A549 (cell line): Measurements from ENCODE around the gene SSNA1.

Experiments used
- CEBPB ChIP-seq, 2 experiments: fragments of >200 bp in 1 of 2; sonication (Bioruptor Twin) in 1 of 2; formaldehyde crosslinking in 1 of 2; IDR thresholded peaks; 2 replicates each; pipeline ENCODE4 v1.6.1; 2012 to 2016
- CHD2 ChIP-seq: fragments of 150-350 bp; IDR thresholded peaks from 2 replicates; pipeline ENCODE4 v1.6.1; 2014; ENCODE audit warnings: low read length; ENCODE audit not compliant: partially characterized antibody
- EP300 ChIP-seq, 2 experiments: fragments of >200 bp; sonication (Bioruptor Twin); formaldehyde crosslinking; IDR thresholded peaks; 2 replicates in 1 of 2; 3 replicates in 1 of 2; pipeline ENCODE4 v1.6.1; 2016 to 2017
- HEYL ChIP-seq: fragments of 250-450 bp; sonication (Bioruptor Pico); IDR thresholded peaks from 2 replicates; pipeline ENCODE4 v1.8.0; 2021; ENCODE audit warnings: mild to moderate bottlenecking, moderate library complexity
- HOXB5 ChIP-seq: fragments of 250-450 bp; sonication (Bioruptor Pico); IDR thresholded peaks from 2 replicates; pipeline ENCODE4 v1.5.0; 2020; ENCODE audit warnings: mild to moderate bottlenecking, moderate library complexity
- JUN ChIP-seq, 2 experiments: fragments of >200 bp; sonication (Bioruptor Twin); formaldehyde crosslinking; IDR thresholded peaks; 2 replicates in 1 of 2; 3 replicates in 1 of 2; pipeline ENCODE4 v1.6.1; 2016 to 2017
- NFE2L2 ChIP-seq: fragments of 150-350 bp; conservative IDR thresholded peaks from 2 replicates; pipeline ENCODE4 v1.6.1; 2014; ENCODE audit warnings: low read length
- PBX3 ChIP-seq: IDR thresholded peaks from 2 replicates; pipeline ENCODE4 v1.6.1; 2012
- POLR2AphosphoS2 ChIP-seq: conservative IDR thresholded peaks from 2 replicates; pipeline ENCODE4 v1.6.1; 2012; ENCODE audit warnings: low read length, improper control_type of control experiment, inconsistent platforms
- RFX5 ChIP-seq: fragments of 450-650 bp; IDR thresholded peaks from 2 replicates; pipeline ENCODE4 v1.7.1; 2014; ENCODE audit warnings: antibody characterized with exemption, mild to moderate bottlenecking, moderate library complexity
- ZC3H11A ChIP-seq: fragments of 450-650 bp; IDR thresholded peaks from 2 replicates; pipeline ENCODE4 v1.6.1; 2014; ENCODE audit warnings: antibody characterized with exemption, mild to moderate bottlenecking
- TF ChIP-seq, protein P1 (sequence below): fragments of >200 bp; sonication (Bioruptor Twin); formaldehyde crosslinking; IDR thresholded peaks from 3 replicates; pipeline ENCODE4 v1.5.1; 2016
- TF ChIP-seq, protein P2 (sequence below): fragments of 200-600 bp; sonication (generic); IDR thresholded peaks from 2 replicates; pipeline ENCODE4 v1.6.1; 2016; ENCODE audit warnings: antibody characterized with exemption, mild to moderate bottlenecking, moderate library complexity

DNA sequence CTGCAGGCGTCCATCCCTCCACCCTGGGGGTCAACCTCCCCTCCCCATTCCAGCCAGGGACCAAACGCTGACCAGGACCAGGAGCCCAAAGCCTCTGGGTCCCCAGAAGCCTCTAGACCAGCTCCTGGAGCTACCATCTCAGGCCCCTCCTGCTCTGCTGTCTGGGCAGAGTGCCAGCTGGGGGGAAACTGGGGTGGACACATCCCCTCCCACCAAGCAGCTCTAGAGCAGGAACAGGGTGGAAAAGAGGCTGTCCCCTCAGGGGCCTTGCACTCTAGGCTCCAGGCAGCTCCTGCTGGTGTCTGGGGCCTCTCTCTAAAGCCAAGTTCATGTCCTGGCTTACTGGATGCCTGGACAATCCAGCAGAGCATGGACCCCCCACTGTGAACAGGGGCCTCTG lies 4.4 kb downstream of the SSNA1 start:
- TF ChIP-seq NFE2L2 = no peak
- TF ChIP-seq CHD2 = no peak
- no peak for TF ChIP-seq ZC3H11A
- no peak for TF ChIP-seq HEYL
- no peak for TF ChIP-seq POLR2AphosphoS2
- TF ChIP-seq, protein P1, sequence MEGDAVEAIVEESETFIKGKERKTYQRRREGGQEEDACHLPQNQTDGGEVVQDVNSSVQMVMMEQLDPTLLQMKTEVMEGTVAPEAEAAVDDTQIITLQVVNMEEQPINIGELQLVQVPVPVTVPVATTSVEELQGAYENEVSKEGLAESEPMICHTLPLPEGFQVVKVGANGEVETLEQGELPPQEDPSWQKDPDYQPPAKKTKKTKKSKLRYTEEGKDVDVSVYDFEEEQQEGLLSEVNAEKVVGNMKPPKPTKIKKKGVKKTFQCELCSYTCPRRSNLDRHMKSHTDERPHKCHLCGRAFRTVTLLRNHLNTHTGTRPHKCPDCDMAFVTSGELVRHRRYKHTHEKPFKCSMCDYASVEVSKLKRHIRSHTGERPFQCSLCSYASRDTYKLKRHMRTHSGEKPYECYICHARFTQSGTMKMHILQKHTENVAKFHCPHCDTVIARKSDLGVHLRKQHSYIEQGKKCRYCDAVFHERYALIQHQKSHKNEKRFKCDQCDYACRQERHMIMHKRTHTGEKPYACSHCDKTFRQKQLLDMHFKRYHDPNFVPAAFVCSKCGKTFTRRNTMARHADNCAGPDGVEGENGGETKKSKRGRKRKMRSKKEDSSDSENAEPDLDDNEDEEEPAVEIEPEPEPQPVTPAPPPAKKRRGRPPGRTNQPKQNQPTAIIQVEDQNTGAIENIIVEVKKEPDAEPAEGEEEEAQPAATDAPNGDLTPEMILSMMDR = no peak
- TF ChIP-seq, protein P2, sequence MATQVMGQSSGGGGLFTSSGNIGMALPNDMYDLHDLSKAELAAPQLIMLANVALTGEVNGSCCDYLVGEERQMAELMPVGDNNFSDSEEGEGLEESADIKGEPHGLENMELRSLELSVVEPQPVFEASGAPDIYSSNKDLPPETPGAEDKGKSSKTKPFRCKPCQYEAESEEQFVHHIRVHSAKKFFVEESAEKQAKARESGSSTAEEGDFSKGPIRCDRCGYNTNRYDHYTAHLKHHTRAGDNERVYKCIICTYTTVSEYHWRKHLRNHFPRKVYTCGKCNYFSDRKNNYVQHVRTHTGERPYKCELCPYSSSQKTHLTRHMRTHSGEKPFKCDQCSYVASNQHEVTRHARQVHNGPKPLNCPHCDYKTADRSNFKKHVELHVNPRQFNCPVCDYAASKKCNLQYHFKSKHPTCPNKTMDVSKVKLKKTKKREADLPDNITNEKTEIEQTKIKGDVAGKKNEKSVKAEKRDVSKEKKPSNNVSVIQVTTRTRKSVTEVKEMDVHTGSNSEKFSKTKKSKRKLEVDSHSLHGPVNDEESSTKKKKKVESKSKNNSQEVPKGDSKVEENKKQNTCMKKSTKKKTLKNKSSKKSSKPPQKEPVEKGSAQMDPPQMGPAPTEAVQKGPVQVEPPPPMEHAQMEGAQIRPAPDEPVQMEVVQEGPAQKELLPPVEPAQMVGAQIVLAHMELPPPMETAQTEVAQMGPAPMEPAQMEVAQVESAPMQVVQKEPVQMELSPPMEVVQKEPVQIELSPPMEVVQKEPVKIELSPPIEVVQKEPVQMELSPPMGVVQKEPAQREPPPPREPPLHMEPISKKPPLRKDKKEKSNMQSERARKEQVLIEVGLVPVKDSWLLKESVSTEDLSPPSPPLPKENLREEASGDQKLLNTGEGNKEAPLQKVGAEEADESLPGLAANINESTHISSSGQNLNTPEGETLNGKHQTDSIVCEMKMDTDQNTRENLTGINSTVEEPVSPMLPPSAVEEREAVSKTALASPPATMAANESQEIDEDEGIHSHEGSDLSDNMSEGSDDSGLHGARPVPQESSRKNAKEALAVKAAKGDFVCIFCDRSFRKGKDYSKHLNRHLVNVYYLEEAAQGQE = no peak
- TF ChIP-seq PBX3 = no peak
- TF ChIP-seq EP300 (IDR thresholded peaks at IDR 0.05) = no peak
- no peak for TF ChIP-seq RFX5
- TF ChIP-seq HOXB5 = no peak
- no peak for TF ChIP-seq CEBPB (IDR thresholded peaks at IDR 0.05)
- no peak for TF ChIP-seq JUN (IDR thresholded peaks at IDR 0.05)
